Endothelial cell of umbilical vein (primary cell): ENCODE measurements around the gene GNA12. TPM values are rescaled to one million over a fixed set of nuclear protein-coding genes. Genes with fewer than 3 reads are reported as not detected.

Source experiments
- BruUV-seq: library from RNA; stranded (reverse); fragments of 400-500 nt; replicated peaks from 2 replicates; lab custom pipeline; 2021; lab: Mats Ljungman, UMichigan
- CTCF ChIA-PET: fragments of 300-600, 350-600 bp; sonication (Branson Sonifier 250); formaldehyde crosslinking; loops from one replicate; lab custom pipeline; 2021; ENCODE audit warnings: antibody characterized with exemption, inconsistent platforms; lab: Charles Lee
- POLR2A ChIA-PET: fragments of 300-600, 350-600 bp; sonication (Branson Sonifier 250); formaldehyde crosslinking; loops from one replicate; lab custom pipeline; 2021; ENCODE audit warnings: antibody characterized with exemption, inconsistent platforms; lab: Charles Lee
- DNase-seq: peaks from one replicate; pipeline ENCODE4 v3.0.0-alpha.2; 2011; ENCODE audit warnings: low read depth, low spot score
- FAIRE-seq: peaks from 2 replicates; lab custom pipeline; 2011; peaks lifted over from hg19 to GRCh38; lab: Jason Lieb, UNC
- H2AFZ ChIP-seq: 2 replicates; pipeline ENCODE4 v1.6.0; 2012; ENCODE audit warnings: low read depth, low read length, control low read depth, inconsistent platforms
- H3K27ac ChIP-seq: 2 replicates; pipeline ENCODE4 v1.5.1; 2011; ENCODE audit warnings: low read depth, mild to moderate bottlenecking, control low read depth, low read length, moderate library complexity; ENCODE audit not compliant: insufficient read depth
- H3K27me3 ChIP-seq, 2 experiments: 2 replicates each; pipeline versions ENCODE4 v1.6.0 to v1.6.1; 2011; ENCODE audit warnings: low read length in 2 of 2, mixed read lengths in 1 of 2; ENCODE audit not compliant: control insufficient read depth in 2 of 2, insufficient read depth in 2 of 2
- H3K36me3 ChIP-seq, 2 experiments: 2 replicates in 1 of 2; 3 replicates in 1 of 2; pipeline ENCODE4 v1.5.1; 2011; ENCODE audit warnings: low read length in 2 of 2, mild to moderate bottlenecking in 1 of 2, moderate library complexity in 1 of 2; ENCODE audit not compliant: control insufficient read depth in 2 of 2, insufficient read depth in 2 of 2; ENCODE audit errors: extremely low read depth in 1 of 2
- H3K4me1 ChIP-seq: 3 replicates; pipeline ENCODE4 v1.5.1; 2011; ENCODE audit warnings: mild to moderate bottlenecking, low read length; ENCODE audit not compliant: control insufficient read depth, insufficient read depth; ENCODE audit errors: extremely low read depth
- H3K4me2 ChIP-seq: 2 replicates; pipeline ENCODE4 v1.6.1; 2011; ENCODE audit warnings: low read length, control low read depth, mixed read lengths; ENCODE audit not compliant: insufficient read depth
- H3K4me3 ChIP-seq, 3 experiments: fragments of 200-600 bp in 1 of 3; sonication (generic), shearing (Covaris generic) in 1 of 3; replicated peaks in 1 of 3; 2 replicates each; pipeline ENCODE4 v1.5.1; 2011 to 2016; ENCODE audit warnings: control low read depth in 3 of 3, low read length in 3 of 3, mild to moderate bottlenecking in 2 of 3, inconsistent platforms in 1 of 3, low read depth in 1 of 3, moderate library complexity in 1 of 3; ENCODE audit not compliant: insufficient read depth in 1 of 3
- H3K79me2 ChIP-seq: 2 replicates; pipeline ENCODE4 v1.6.0; 2012; ENCODE audit warnings: low read length, inconsistent platforms; ENCODE audit not compliant: control insufficient read depth, insufficient read depth
- H3K9ac ChIP-seq: replicated peaks from 2 replicates; pipeline ENCODE3; 2011; ENCODE audit warnings: low read length, control low read depth; ENCODE audit not compliant: insufficient read depth; ENCODE audit errors: extremely low read depth
- H3K9me1 ChIP-seq: replicated peaks from 3 replicates; pipeline ENCODE4 v1.6.0; 2011; ENCODE audit warnings: mild to moderate bottlenecking, low read length; ENCODE audit not compliant: control insufficient read depth, insufficient read depth; ENCODE audit errors: extremely low read depth
- H3K9me3 ChIP-seq: replicated peaks from 2 replicates; pipeline ENCODE4 v1.5.1; 2012; ENCODE audit warnings: low read length, inconsistent platforms; ENCODE audit not compliant: control insufficient read depth, insufficient read depth
- H4K20me1 ChIP-seq: replicated peaks from 2 replicates; pipeline ENCODE3; 2011; ENCODE audit warnings: mild to moderate bottlenecking, low read length; ENCODE audit not compliant: control insufficient read depth, insufficient read depth; ENCODE audit errors: extremely low read depth
- EZH2 ChIP-seq: IDR thresholded peaks from 2 replicates; pipeline ENCODE4 v1.6.1; 2012; ENCODE audit warnings: borderline replicate concordance, low read depth, mild to moderate bottlenecking, moderate library complexity, low read length, inconsistent platforms; ENCODE audit not compliant: severe bottlenecking
- FOS ChIP-seq: IDR thresholded peaks from 2 replicates; pipeline ENCODE4 v1.6.1; 2011; ENCODE audit warnings: mild to moderate bottlenecking, low read length, moderate library complexity, borderline replicate concordance; ENCODE audit not compliant: insufficient read depth
- GATA2 ChIP-seq: IDR thresholded peaks from 2 replicates; pipeline ENCODE4 v1.7.0; 2011; ENCODE audit warnings: low read depth, mild to moderate bottlenecking, moderate library complexity, mixed read lengths, low read length; ENCODE audit not compliant: insufficient read length, insufficient read depth
- JUN ChIP-seq: IDR thresholded peaks from 2 replicates; pipeline ENCODE4 v1.6.1; 2011; ENCODE audit warnings: borderline replicate concordance, low read depth; ENCODE audit not compliant: insufficient read length, insufficient read depth
- MYC ChIP-seq: IDR thresholded peaks from one replicate; pipeline ENCODE4 v1.6.1; 2011; ENCODE audit warnings: mild to moderate bottlenecking, low read depth, low read length
- POLR2A ChIP-seq: IDR thresholded peaks from 2 replicates; pipeline ENCODE4 v1.6.1; 2012; ENCODE audit warnings: low read depth, mild to moderate bottlenecking, control low read depth, low read length
- POLR2AphosphoS5 ChIP-seq: IDR thresholded peaks from 2 replicates; pipeline ENCODE4 v1.6.1; 2012; ENCODE audit warnings: low read depth, mild to moderate bottlenecking, control low read depth, low read length, moderate library complexity; ENCODE audit not compliant: insufficient read depth
- dilution Hi-C: fragments of 300-500 bp; cut with MboI; formaldehyde crosslinking; loops from one replicate; pipeline ENCODE4 v1.15.0; 2019; ENCODE audit warnings: low sequenced_read_pairs; ENCODE audit not compliant: extremely low pct_ligation_motif_present
- intact Hi-C: fragments of 100-400 bp; cut with micrococcal nuclease; formaldehyde crosslinking; loops from one replicate; pipeline ENCODE4 v1.10.0; 2022
- polyA plus RNA-seq, 4 experiments: library from polyadenylated mRNA; depleted of rRNA in 3 of 4; stranded (reverse) in 3 of 4; unstranded in 1 of 4; fragments of >200 nt; gene quantifications; 2 replicates each; pipeline versions ENCODE4 v1.2.1 to v1.2.3, GENCODE V29; 2011 to 2012; ENCODE audit warnings: missing spikeins in 1 of 4
- total RNA-seq: library from RNA; stranded (reverse); gene quantifications from 2 replicates; pipeline ENCODE4 v1.2.3, GENCODE V29; 2021
- TF ChIP-seq, protein P1 (sequence below), 2 donors: IDR thresholded peaks; 1 replicate in 1 of 2; 2 replicates in 1 of 2; pipeline ENCODE4 v1.5.1; 2011; ENCODE audit warnings: low read length in 2 of 2, mild to moderate bottlenecking in 2 of 2, moderate library complexity in 2 of 2, control low read depth in 1 of 2, inconsistent platforms in 1 of 2, low read depth in 1 of 2; ENCODE audit not compliant: insufficient read depth in 1 of 2; ENCODE audit errors: extremely low read depth in 1 of 2
- TF ChIP-seq, protein P2 (sequence below): IDR thresholded peaks from 2 replicates; pipeline ENCODE4 v1.6.1; 2011; ENCODE audit not compliant: insufficient read depth, insufficient read length

Gene GNA12
- total and polyA plus RNA-seq, 2 donors (not counting 3 experiments of a cell fraction or from before 2014, with no cell fraction given) = 63.0 to 75.1 TPM

- Histone ChIP-seq H3K4me2 (no peak overlapping the region), H3K4me1 (peaks cover 28% of the 10 kb centered on the region), H3K9me3 (no peaks in the 10 kb centered on the region), H3K9me1 (no peaks in the 10 kb centered on the region), H3K79me2 (peaks cover 5% of the 10 kb centered on the region), H3K36me3 (no peaks in the 10 kb centered on the region), H3K9ac (no peak overlapping the region), H2AFZ (no peak overlapping the region), H3K27me3 (no peaks in the 10 kb centered on the region), H3K4me3 (no peak overlapping the region), H3K27ac (no peak overlapping the region), H4K20me1 (no peaks in the 10 kb centered on the region)
- intact Hi-C loops (no loop called here), dilution Hi-C loops (no loop called here)
- POLR2A ChIA-PET = no interaction called here
- no peak for FAIRE-seq
- DNase-seq = no peak
- TF ChIP-seq FOS = no peak
- no peak for TF ChIP-seq GATA2
- TF ChIP-seq, protein P1, sequence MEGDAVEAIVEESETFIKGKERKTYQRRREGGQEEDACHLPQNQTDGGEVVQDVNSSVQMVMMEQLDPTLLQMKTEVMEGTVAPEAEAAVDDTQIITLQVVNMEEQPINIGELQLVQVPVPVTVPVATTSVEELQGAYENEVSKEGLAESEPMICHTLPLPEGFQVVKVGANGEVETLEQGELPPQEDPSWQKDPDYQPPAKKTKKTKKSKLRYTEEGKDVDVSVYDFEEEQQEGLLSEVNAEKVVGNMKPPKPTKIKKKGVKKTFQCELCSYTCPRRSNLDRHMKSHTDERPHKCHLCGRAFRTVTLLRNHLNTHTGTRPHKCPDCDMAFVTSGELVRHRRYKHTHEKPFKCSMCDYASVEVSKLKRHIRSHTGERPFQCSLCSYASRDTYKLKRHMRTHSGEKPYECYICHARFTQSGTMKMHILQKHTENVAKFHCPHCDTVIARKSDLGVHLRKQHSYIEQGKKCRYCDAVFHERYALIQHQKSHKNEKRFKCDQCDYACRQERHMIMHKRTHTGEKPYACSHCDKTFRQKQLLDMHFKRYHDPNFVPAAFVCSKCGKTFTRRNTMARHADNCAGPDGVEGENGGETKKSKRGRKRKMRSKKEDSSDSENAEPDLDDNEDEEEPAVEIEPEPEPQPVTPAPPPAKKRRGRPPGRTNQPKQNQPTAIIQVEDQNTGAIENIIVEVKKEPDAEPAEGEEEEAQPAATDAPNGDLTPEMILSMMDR (IDR thresholded peaks at IDR 0.05; ENCODE audit: extremely low read depth in 1 of 2, insufficient read depth in 1 of 2, low read depth in 1 of 2, low read length in 2 of 2) = no peak
- TF ChIP-seq, protein P2, sequence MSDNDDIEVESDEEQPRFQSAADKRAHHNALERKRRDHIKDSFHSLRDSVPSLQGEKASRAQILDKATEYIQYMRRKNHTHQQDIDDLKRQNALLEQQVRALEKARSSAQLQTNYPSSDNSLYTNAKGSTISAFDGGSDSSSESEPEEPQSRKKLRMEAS = no peak
- no peak for TF ChIP-seq JUN
- TF ChIP-seq EZH2 = no peak
- no peak for TF ChIP-seq POLR2AphosphoS5
- TF ChIP-seq MYC = no peak
- TF ChIP-seq POLR2A = no peak
- CTCF ChIA-PET = interaction anchor here (0.7 to 2.2 kb wide), 5 partner anchors 27 to 102 kb away, joined by 3 to 10 read pairs (median 6); no protein-coding TSS in a partner anchor
- BruUV-seq = no TSS peak
Observed at GRCh38 chr7:2761801-2762497, 82.2 kb downstream of the GNA12 start.
